OCI-LY1 (cell line): ENCODE data around the gene RASGRF1.

Source experiments
- H2AFZ ChIP-seq: fragments of 200-600 bp; sonication (generic), shearing (Covaris generic); 2 replicates; pipeline ENCODE4 v1.6.0; 2014; ENCODE audit warnings: antibody characterized with exemption, mild to moderate bottlenecking, low read length
- H3F3A ChIP-seq: fragments of 200-600 bp; sonication (generic), shearing (Covaris generic); 2 replicates; pipeline ENCODE4 v1.6.0; 2014; ENCODE audit warnings: mild to moderate bottlenecking, antibody characterized with exemption, low read length, moderate library complexity; ENCODE audit not compliant: insufficient read depth
- H3K27ac ChIP-seq: fragments of 200-600 bp; sonication (generic); 2 replicates; pipeline ENCODE4 v1.5.1; 2014; ENCODE audit warnings: low read length, mixed run types, mild to moderate bottlenecking, low read depth; ENCODE audit not compliant: poor library complexity, severe bottlenecking
- H3K27me3 ChIP-seq: fragments of 200-600 bp; sonication (generic); 2 replicates; pipeline ENCODE4 v1.6.0; 2014; ENCODE audit warnings: antibody characterized with exemption, mild to moderate bottlenecking, low read length, moderate library complexity; ENCODE audit not compliant: insufficient read depth
- H3K36me3 ChIP-seq: fragments of 200-600 bp; sonication (generic); 2 replicates; pipeline ENCODE4 v1.6.1; 2014; ENCODE audit warnings: mild to moderate bottlenecking, antibody characterized with exemption, low read length, moderate library complexity, mixed read lengths; ENCODE audit not compliant: insufficient read depth
- H3K4me1 ChIP-seq: fragments of 200-600 bp; sonication (generic); 2 replicates; pipeline ENCODE4 v1.5.1; 2014; ENCODE audit warnings: mild to moderate bottlenecking, low read length, moderate library complexity; ENCODE audit not compliant: insufficient read depth, severe bottlenecking
- H3K4me2 ChIP-seq: fragments of 200-600 bp; sonication (generic), shearing (Covaris generic); 2 replicates; pipeline ENCODE4 v1.6.1; 2014; ENCODE audit warnings: low read length
- H3K4me3 ChIP-seq: fragments of 200-600 bp; sonication (generic); 2 replicates; pipeline ENCODE4 v1.5.1; 2014; ENCODE audit warnings: low read length, low read depth, mild to moderate bottlenecking, mixed read lengths; ENCODE audit not compliant: poor library complexity, severe bottlenecking
- H3K79me2 ChIP-seq: fragments of 200-600 bp; shearing (Covaris generic); 2 replicates; pipeline ENCODE4 v1.6.1; 2016; ENCODE audit warnings: mixed run types, low read length, mixed read lengths; ENCODE audit not compliant: insufficient read depth
- H3K9ac ChIP-seq: fragments of 200-600 bp; sonication (generic), shearing (Covaris generic); 2 replicates; pipeline ENCODE4 v1.6.1; 2014; ENCODE audit warnings: mild to moderate bottlenecking, low read length, mixed read lengths
- H3K9me2 ChIP-seq: fragments of 200-600 bp; sonication (generic), shearing (Covaris generic); 2 replicates; pipeline ENCODE4 v1.6.1; 2014; ENCODE audit warnings: low read depth, mild to moderate bottlenecking, low read length, mixed read lengths
- H3K9me3 ChIP-seq: fragments of 200-600 bp; shearing (Covaris generic); 2 replicates; pipeline ENCODE4 v1.6.1; 2014; ENCODE audit warnings: low read length, mixed read lengths
- H4K20me1 ChIP-seq: fragments of 200-600 bp; sonication (generic), shearing (Covaris generic); 2 replicates; pipeline ENCODE4 v1.6.0; 2016; ENCODE audit warnings: mild to moderate bottlenecking, low read length; ENCODE audit not compliant: insufficient read depth
- EZH2 ChIP-seq: fragments of 200-600 bp; sonication (generic), shearing (Covaris generic); IDR thresholded peaks from 2 replicates; pipeline ENCODE4 v1.8.0; 2017; ENCODE audit warnings: borderline replicate concordance, mixed run types, mild to moderate bottlenecking, antibody characterized with exemption, low read length, moderate library complexity, mixed read lengths
- TF ChIP-seq, protein P1 (sequence below): fragments of 200-600 bp; sonication (generic), shearing (Covaris generic); IDR thresholded peaks from 2 replicates; pipeline ENCODE4 v1.5.1; 2017; ENCODE audit warnings: mild to moderate bottlenecking, antibody characterized with exemption, low read length, moderate library complexity, mixed read lengths

RASGRF1 gene

DNA sequence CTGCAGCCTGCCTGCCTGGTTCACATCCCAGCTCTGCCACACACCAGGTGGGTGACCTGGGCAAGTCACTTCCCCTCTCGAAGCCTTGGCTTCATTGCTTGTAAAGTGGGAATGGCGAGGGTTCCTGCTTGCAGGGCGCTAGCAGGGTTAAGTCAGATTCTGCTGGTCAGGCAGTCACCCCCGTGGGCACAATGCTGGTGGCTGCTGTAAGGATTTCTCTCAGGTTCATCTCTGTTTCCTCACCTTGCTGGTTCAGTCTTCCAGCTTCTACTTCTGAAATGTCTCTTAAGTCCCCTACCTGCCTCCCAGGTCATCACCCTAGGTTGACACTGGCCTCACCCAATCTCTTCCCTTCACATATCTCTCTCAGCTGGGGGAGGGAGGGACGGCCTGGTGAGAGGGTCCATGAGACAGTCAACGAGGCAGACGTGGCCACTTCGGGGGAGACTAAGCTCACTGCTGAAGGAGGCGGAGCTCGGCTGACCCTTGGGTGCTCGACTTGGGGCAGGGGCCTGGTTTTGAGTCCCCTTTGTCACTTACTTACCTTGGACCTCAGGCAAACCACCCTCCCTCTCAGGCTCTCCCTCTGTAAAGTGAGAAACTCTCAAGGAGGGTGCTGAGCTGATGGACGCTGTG lies 157.3 kb downstream of the RASGRF1 start:
- no peak for TF ChIP-seq EZH2
- TF ChIP-seq, protein P1, sequence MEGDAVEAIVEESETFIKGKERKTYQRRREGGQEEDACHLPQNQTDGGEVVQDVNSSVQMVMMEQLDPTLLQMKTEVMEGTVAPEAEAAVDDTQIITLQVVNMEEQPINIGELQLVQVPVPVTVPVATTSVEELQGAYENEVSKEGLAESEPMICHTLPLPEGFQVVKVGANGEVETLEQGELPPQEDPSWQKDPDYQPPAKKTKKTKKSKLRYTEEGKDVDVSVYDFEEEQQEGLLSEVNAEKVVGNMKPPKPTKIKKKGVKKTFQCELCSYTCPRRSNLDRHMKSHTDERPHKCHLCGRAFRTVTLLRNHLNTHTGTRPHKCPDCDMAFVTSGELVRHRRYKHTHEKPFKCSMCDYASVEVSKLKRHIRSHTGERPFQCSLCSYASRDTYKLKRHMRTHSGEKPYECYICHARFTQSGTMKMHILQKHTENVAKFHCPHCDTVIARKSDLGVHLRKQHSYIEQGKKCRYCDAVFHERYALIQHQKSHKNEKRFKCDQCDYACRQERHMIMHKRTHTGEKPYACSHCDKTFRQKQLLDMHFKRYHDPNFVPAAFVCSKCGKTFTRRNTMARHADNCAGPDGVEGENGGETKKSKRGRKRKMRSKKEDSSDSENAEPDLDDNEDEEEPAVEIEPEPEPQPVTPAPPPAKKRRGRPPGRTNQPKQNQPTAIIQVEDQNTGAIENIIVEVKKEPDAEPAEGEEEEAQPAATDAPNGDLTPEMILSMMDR = no peak
- Histone ChIP-seq H3K36me3 (peaks cover 39% of the 10 kb centered on the region), H2AFZ (no peak overlapping the region), H3K9me2 (no peaks in the 10 kb centered on the region), H3K4me1 (peaks cover 5% of the 10 kb centered on the region), H3K27me3 (no peaks in the 10 kb centered on the region), H3K9me3 (no peaks in the 10 kb centered on the region), H3K4me3 (no peak overlapping the region), H4K20me1 (no peaks in the 10 kb centered on the region), H3K4me2 (no peak overlapping the region), H3K79me2 (no peaks in the 10 kb centered on the region), H3F3A (no peaks in the 10 kb centered on the region), H3K9ac (no peak overlapping the region), H3K27ac (no peak overlapping the region)

DNA sequence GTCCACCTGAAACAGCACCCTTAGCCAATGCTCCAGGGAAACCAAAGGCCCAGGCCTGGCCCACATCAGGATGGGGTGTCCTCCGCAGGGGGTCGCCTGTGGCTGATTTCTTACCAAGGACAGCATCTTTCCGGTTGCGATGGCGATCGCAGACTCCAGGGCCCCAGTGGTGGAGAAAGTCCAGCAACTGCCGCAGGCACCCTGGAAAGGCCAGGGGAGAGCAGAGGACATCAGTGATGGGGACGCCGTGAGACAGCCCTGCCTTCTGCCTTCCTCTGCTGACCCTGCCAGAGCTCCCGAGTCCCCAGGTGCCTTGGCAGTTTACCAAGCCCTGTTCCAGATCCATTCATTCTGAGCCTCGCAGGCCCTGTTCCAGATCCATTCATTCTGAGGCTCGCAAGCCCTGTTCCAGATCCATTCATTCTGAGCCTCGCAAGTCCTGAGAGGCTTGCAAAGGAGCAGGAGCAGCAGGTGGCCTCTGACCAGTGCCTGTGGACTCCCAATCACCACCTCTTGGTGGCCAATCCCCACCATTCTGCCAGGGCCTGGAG lies 158.2 kb downstream of the RASGRF1 start:
- Histone ChIP-seq H3K4me1 (peaks cover 4% of the 10 kb centered on the region), H3K4me2 (no peak overlapping the region), H3K9ac (no peak overlapping the region), H3K4me3 (no peak overlapping the region), H3K36me3 (peaks cover 44% of the 10 kb centered on the region), H2AFZ (no peak overlapping the region), H3K27ac (no peak overlapping the region), H3F3A (no peaks in the 10 kb centered on the region), H3K9me2 (no peaks in the 10 kb centered on the region), H3K9me3 (no peaks in the 10 kb centered on the region), H3K79me2 (no peaks in the 10 kb centered on the region), H4K20me1 (no peaks in the 10 kb centered on the region), H3K27me3 (no peaks in the 10 kb centered on the region)
- TF ChIP-seq EZH2 = no peak
- TF ChIP-seq, protein P1 = no peak

DNA sequence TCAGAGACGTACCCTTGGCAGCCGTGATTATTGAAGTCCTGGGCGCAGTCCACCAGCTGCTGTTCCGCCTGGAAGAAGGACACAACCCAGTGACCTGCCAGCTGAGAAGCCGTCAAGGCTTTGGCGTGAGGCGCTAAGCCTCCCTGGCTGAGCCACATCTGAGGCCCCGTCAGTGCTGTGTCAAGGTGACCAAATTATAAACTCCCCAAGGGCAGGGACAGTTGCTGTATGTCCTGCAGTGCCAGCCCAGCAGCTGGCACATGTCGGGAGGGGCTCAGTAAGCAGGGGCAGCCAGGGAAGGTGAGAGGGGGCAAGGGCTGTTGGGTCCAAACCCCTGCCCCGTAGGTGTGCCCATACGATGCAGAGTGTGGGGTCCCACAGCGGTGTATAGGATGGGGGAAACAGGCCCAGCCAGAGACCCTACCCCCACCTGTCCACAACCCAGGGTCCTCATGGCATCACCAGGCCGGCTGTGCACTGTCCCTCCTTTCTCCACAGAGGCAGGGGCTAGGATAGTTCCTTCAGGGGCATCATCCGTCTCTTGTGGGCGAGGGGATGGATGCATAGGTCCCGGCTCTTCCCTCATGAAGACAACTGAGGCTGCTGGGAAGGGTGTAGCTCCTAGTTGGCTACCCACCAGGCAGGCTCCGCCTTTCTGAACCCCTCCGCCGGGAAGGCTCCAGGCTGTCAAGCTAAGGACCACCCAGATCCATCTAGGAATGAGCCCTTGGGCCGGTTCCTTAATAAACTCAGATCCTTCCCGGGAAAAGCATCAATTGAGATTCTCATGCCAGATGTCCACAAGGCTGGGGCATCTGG lies 158.9 kb downstream of the RASGRF1 start:
- H3K27ac ChIP-seq = no peak overlapping the region
- peaks cover 9% of the 10 kb centered on the region for H3K4me1 ChIP-seq
- TF ChIP-seq, protein P1 = no peak
- TF ChIP-seq EZH2 = no peak
- no peak overlapping the region for H3K4me2 ChIP-seq
- H3K79me2 ChIP-seq = no peaks in the 10 kb centered on the region
- H3K27me3 ChIP-seq = no peaks in the 10 kb centered on the region
- H2AFZ ChIP-seq = no peak overlapping the region
- H4K20me1 ChIP-seq = no peaks in the 10 kb centered on the region
- H3K4me3 ChIP-seq = no peak overlapping the region
- no peak overlapping the region for H3K9ac ChIP-seq
- no peaks in the 10 kb centered on the region for H3F3A ChIP-seq
- no peaks in the 10 kb centered on the region for H3K9me2 ChIP-seq
- peaks cover 44% of the 10 kb centered on the region for H3K36me3 ChIP-seq
- H3K9me3 ChIP-seq = no peaks in the 10 kb centered on the region
